PC-9 (cell line): Measurements from ENCODE around the gene FCSK.

Experiments
- EZH2 ChIP-seq: fragments of 200-600 bp; sonication (generic); IDR thresholded peaks from 2 replicates; pipeline ENCODE4 v1.8.0; 2017; ENCODE audit warnings: antibody characterized with exemption, low read depth
- TF ChIP-seq, protein P1 (sequence below): fragments of 200-600 bp; sonication (generic); conservative IDR thresholded peaks from 2 replicates; pipeline ENCODE4 v1.6.1; 2017; ENCODE audit warnings: mixed run types, antibody characterized with exemption, mild to moderate bottlenecking, moderate library complexity

DNA sequence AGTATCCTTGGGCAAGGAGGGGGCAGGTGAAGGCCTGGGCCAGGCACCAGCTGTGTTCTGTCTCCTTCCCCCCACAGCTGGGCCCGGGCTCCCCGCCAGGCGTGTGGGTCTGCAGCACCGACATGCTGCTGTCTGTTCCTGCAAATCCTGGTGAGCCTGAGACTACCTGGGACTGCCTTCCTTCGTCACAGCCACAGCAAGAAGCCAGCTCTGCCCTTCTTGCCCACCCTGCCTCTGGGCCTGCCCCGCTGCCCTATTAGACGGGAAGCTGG, 12.3 kb downstream of the FCSK start:
- no peak for TF ChIP-seq EZH2
- TF ChIP-seq, protein P1, sequence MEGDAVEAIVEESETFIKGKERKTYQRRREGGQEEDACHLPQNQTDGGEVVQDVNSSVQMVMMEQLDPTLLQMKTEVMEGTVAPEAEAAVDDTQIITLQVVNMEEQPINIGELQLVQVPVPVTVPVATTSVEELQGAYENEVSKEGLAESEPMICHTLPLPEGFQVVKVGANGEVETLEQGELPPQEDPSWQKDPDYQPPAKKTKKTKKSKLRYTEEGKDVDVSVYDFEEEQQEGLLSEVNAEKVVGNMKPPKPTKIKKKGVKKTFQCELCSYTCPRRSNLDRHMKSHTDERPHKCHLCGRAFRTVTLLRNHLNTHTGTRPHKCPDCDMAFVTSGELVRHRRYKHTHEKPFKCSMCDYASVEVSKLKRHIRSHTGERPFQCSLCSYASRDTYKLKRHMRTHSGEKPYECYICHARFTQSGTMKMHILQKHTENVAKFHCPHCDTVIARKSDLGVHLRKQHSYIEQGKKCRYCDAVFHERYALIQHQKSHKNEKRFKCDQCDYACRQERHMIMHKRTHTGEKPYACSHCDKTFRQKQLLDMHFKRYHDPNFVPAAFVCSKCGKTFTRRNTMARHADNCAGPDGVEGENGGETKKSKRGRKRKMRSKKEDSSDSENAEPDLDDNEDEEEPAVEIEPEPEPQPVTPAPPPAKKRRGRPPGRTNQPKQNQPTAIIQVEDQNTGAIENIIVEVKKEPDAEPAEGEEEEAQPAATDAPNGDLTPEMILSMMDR, result no peak
